ENCODE measurements around the gene FEZF1.

DNA sequence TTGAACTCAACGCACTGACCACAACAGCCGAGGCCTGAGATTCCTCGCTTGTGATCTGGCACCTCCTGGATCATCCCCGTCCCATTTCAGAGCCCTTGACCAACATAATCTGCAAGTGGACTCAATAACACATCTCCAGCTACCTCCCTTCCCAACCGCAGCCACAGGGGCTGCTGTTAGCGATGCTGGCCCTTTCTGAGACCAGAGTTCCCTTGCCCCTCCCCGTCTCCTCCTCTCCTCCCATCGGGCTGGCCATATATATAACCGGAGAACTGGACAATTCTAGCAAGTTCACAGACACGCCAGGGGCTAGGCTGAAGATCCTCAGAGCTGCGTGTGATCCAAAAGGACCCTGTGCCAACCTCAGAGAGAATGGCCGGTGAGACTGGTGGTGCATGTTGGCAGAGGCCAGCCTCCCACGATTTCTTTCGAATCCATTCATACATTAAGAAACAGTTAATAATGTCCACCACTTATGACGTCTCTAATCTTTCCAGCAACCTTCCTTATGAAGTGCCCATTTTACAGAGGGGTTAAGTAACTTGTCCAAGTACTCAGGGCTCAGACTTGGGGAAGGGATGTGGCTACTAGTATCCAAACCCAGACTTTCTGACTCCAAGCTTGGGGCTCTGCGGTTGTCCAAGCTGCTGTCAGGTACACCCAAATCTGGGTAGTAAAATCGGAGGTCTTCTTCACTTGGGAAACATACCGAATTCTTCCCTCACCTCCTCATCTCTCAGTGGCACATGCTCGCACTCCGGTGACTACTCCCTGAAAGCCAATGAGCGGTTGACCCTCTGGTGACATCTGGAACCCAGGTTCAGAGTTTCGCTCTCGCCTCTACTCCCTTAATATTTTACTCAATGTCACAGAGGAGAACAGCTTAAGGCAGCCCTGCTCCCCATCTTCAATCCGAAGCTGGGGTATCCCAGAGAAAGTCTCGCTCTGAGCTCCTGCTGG lies 11.2 kb upstream of the FEZF1 start:
- TF ChIP-seq EZH2 (IDR thresholded peaks at IDR 0.05; ENCODE audit: borderline replicate concordance, low read length) (no peak), CTCF (IDR thresholded peaks at IDR 0.05; ENCODE audit: low read length) (no peak)

All from OCI-LY1 (cell line).